HepG2 (cell line): ENCODE data around the gene ZBTB14. TPM values are rescaled to one million over a fixed set of nuclear protein-coding genes. Genes with fewer than 3 reads are reported as not detected.

ENCODE experiments used
- ATAC-seq: fragments of 200-7000 bp; cut with Tn5 transposase; 3 replicates; pipeline ENCODE4 v1.9.1; 2020; ENCODE audit warnings: mild to moderate bottlenecking, moderate library complexity
- BruUV-seq: library from RNA; stranded (reverse); fragments of 400-500 nt; replicated peaks from 2 replicates; lab custom pipeline; 2021; lab: Mats Ljungman, UMichigan
- CTCF ChIA-PET: fragments of 300-600 bp; formaldehyde crosslinking; extraction: SDS; loops from one replicate; lab custom pipeline; 2021; ENCODE audit warnings: low total read pairs, inconsistent platforms, low intra/inter-chr PET ratio; lab: Yijun Ruan, JAX
- POLR2A ChIA-PET: fragments of 350-600 bp; sonication (Branson Sonifier 250); formaldehyde crosslinking; loops from one replicate; lab custom pipeline; 2020; ENCODE audit warnings: antibody characterized with exemption, inconsistent platforms; lab: Yijun Ruan, JAX
- DNase-seq: peaks from one replicate; pipeline ENCODE4 v3.0.0-alpha.2; 2015; ENCODE audit warnings: low spot score
- FAIRE-seq: peaks from 3 replicates; lab custom pipeline; 2011; peaks lifted over from hg19 to GRCh38; lab: Jason Lieb, UNC
- H2AFZ ChIP-seq: one replicate; pipeline ENCODE4 v1.6.1; 2011; ENCODE audit warnings: low read length, inconsistent platforms
- H3K27ac ChIP-seq: fragments of 300-600 bp; 3 replicates; pipeline ENCODE4 v1.8.0; 2011; ENCODE audit warnings: mixed run types, mild to moderate bottlenecking, mixed read lengths, low read length, inconsistent platforms; ENCODE audit not compliant: insufficient read depth; ENCODE audit errors: extremely low read length
- H3K27me3 ChIP-seq, 2 experiments: fragments of 200-600 bp in 1 of 2; 2 replicates in 1 of 2; 3 replicates in 1 of 2; pipeline versions ENCODE4 v1.6.0 to v1.8.0; 2011; ENCODE audit warnings: low read length in 2 of 2, mild to moderate bottlenecking in 2 of 2, moderate library complexity in 2 of 2, inconsistent platforms in 1 of 2; ENCODE audit not compliant: insufficient read depth in 2 of 2, control insufficient read depth in 1 of 2
- H3K36me3 ChIP-seq, 2 experiments: fragments of 200-600 bp in 1 of 2; replicated peaks in 1 of 2; 2 replicates in 1 of 2; 3 replicates in 1 of 2; pipeline versions ENCODE4 v1.5.1 to v1.8.0; 2011; ENCODE audit warnings: low read length in 2 of 2, inconsistent platforms in 1 of 2; ENCODE audit not compliant: insufficient read depth in 2 of 2, control insufficient read depth in 1 of 2
- H3K4me1 ChIP-seq: 2 replicates; pipeline ENCODE4 v1.5.1; 2012; ENCODE audit warnings: low read length, inconsistent platforms; ENCODE audit not compliant: insufficient read depth
- H3K4me2 ChIP-seq: 2 replicates; pipeline ENCODE4 v1.6.0; 2011; ENCODE audit warnings: low read depth, low read length, inconsistent platforms
- H3K4me3 ChIP-seq, 3 experiments: fragments of 200-600 bp in 1 of 3; sonication (generic), shearing (Covaris generic) in 1 of 3; replicated peaks in 1 of 3; 2 replicates each; pipeline ENCODE4 v1.5.1; 2011 to 2016; ENCODE audit warnings: low read length in 3 of 3, inconsistent platforms in 2 of 3, low read depth in 2 of 3, mild to moderate bottlenecking in 2 of 3, control low read depth in 1 of 3, mixed read lengths in 1 of 3; ENCODE audit not compliant: insufficient read depth in 1 of 3
- H3K79me2 ChIP-seq: one replicate; pipeline ENCODE4 v1.6.1; 2011; ENCODE audit warnings: low read length, inconsistent platforms; ENCODE audit not compliant: insufficient read depth
- H3K9ac ChIP-seq: 2 replicates; pipeline ENCODE4 v1.6.0; 2011; ENCODE audit warnings: mild to moderate bottlenecking, low read depth, low read length, inconsistent platforms; ENCODE audit not compliant: insufficient read depth
- H3K9me3 ChIP-seq: 2 replicates; pipeline ENCODE4 v1.5.1; 2012; ENCODE audit warnings: mild to moderate bottlenecking, low read length
- H4K20me1 ChIP-seq: 2 replicates; pipeline ENCODE4 v1.6.0; 2011; ENCODE audit warnings: inconsistent platforms, mild to moderate bottlenecking, low read length, moderate library complexity; ENCODE audit not compliant: insufficient read depth
- AGO1 ChIP-seq: fragments of 200-400 bp; formaldehyde crosslinking; IDR thresholded peaks from 2 replicates; pipeline ENCODE4 v1.6.1; 2017; ENCODE audit warnings: mild to moderate bottlenecking, low read depth, low read length, moderate library complexity; ENCODE audit not compliant: poor library complexity, severe bottlenecking
- ARNTL ChIP-seq: sonication (generic); formaldehyde crosslinking; IDR thresholded peaks from 2 replicates; pipeline ENCODE4 v1.4.0; 2020; ENCODE audit warnings: mild to moderate bottlenecking, missing genetic modification reagents
- ATF1 ChIP-seq: IDR thresholded peaks from 2 replicates; pipeline ENCODE4 v1.6.1; 2016; ENCODE audit warnings: mild to moderate bottlenecking, control low read depth
- ATRX ChIP-seq: sonication (generic); formaldehyde crosslinking; IDR thresholded peaks from 2 replicates; pipeline ENCODE4 v1.4.0; 2020; ENCODE audit warnings: missing genetic modification reagents, borderline replicate concordance
- BRCA1 ChIP-seq: sonication (generic); formaldehyde crosslinking; IDR thresholded peaks from 2 replicates; pipeline ENCODE4 v1.4.0; 2020; ENCODE audit warnings: missing genetic modification reagents
- DDIT3 ChIP-seq: sonication (generic); formaldehyde crosslinking; IDR thresholded peaks from 2 replicates; pipeline ENCODE4 v1.4.0; 2020; ENCODE audit warnings: mild to moderate bottlenecking, missing genetic modification reagents
- FOXK2 ChIP-seq: fragments of 450-650 bp; IDR thresholded peaks from 2 replicates; pipeline ENCODE4 v1.6.1; 2016
- LCORL ChIP-seq, 2 experiments: fragments of 450-650 bp in 1 of 2; sonication (generic) in 1 of 2; formaldehyde crosslinking in 1 of 2; IDR thresholded peaks; 2 replicates each; pipeline versions ENCODE4 v1.5.0 to v1.6.1; 2017 to 2020; ENCODE audit warnings: antibody characterized with exemption in 1 of 2, missing genetic modification reagents in 1 of 2
- PPARG ChIP-seq: conservative IDR thresholded peaks from 2 replicates; pipeline ENCODE4 v1.6.1; 2016; ENCODE audit warnings: missing biosample characterization, missing genetic modification reagents
- REST ChIP-seq, 2 experiments: IDR thresholded peaks; 2 replicates each; pipeline ENCODE4 v1.6.1; 2011 to 2012; ENCODE audit warnings: low read length in 2 of 2, borderline replicate concordance in 1 of 2, low read depth in 1 of 2, mild to moderate bottlenecking in 1 of 2, moderate library complexity in 1 of 2
- RFXANK ChIP-seq: IDR thresholded peaks from 2 replicates; pipeline ENCODE4 v1.6.1; 2016
- TRIM24 ChIP-seq: sonication (generic); formaldehyde crosslinking; IDR thresholded peaks from 2 replicates; pipeline ENCODE4 v1.8.0; 2022; ENCODE audit warnings: mild to moderate bottlenecking, missing genetic modification reagents
- ZBTB7A ChIP-seq: sonication (generic); formaldehyde crosslinking; IDR thresholded peaks from 2 replicates; pipeline ENCODE4 v1.8.0; 2022; ENCODE audit warnings: mild to moderate bottlenecking, missing genetic modification reagents
- ZNF124 ChIP-seq: sonication (generic); formaldehyde crosslinking; IDR thresholded peaks from 2 replicates; pipeline ENCODE4 v1.4.0; 2020; ENCODE audit warnings: missing genetic modification reagents
- ZNF674 ChIP-seq: sonication (generic); formaldehyde crosslinking; IDR thresholded peaks from 2 replicates; pipeline ENCODE4 v1.5.0; 2020; ENCODE audit warnings: low read depth, mild to moderate bottlenecking, missing genetic modification reagents
- in situ Hi-C: cut with HindIII; loops from 2 replicates; pipeline ENCODE4 v1.10.0; 2017; ENCODE audit warnings: low pct_unique_long_range_greater_than_20kb; ENCODE audit not compliant: extremely low pct_ligation_motif_present
- intact Hi-C: fragments of 100-400 bp; cut with micrococcal nuclease; formaldehyde crosslinking; loops from one replicate; pipeline ENCODE4 v1.10.0; 2022; ENCODE audit not compliant: unreplicated experiment
- polyA plus RNA-seq, 8 experiments: library from polyadenylated mRNA; depleted of rRNA in 3 of 8; stranded (reverse) in 7 of 8; unstranded in 1 of 8; fragments of >200 nt; fragmentation: Illumina TruSeq in 4 of 8; extraction: Trizol in 4 of 8; gene quantifications; 2 replicates each; pipeline versions ENCODE4 v1.2.1 to v1.2.3, GENCODE V29; 2011 to 2016; ENCODE audit warnings: low read depth in 4 of 8, missing spikeins in 1 of 8, mixed read lengths in 1 of 8; ENCODE audit not compliant: insufficient read depth in 1 of 8
- total RNA-seq, 5 experiments: library from RNA; depleted of rRNA; stranded (reverse); fragments of >200 nt; fragmentation: Illumina TruSeq; extraction: Trizol; gene quantifications; 2 replicates each; pipeline ENCODE4 v1.2.3, GENCODE V29; 2016; ENCODE audit warnings: low read depth in 1 of 5

ZBTB14 gene
- total and polyA plus RNA-seq, 2 of the 13 experiments (the other 11 are each of a cell fraction or from before 2014, with no cell fraction given), result 8.0 to 14.4 TPM

DNA sequence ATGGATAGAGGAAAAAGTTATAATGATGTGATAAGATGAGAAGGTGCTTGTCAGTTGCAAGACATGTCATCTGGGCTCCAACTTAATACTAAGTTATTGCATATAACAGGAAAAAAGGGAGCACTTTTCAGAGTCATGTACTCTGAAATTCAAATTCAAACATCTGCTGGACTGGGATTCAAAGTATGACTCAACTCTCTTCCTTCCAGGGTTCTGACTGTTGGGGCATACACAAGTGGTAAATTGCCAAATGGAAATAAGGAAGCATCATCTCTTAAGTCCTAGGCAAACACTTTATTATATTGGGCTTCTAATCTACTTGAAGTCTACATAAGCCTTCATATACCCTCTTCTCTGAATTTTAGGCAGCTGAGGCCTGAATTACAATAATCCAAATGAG, 44.9 kb downstream of the ZBTB14 start:
- FAIRE-seq, result no peak

More for the DNA sequence above, 44.9 kb downstream of the ZBTB14 start:
- Histone ChIP-seq H3K9me3 (no peaks in the 10 kb centered on the region), H3K4me3 (no peak overlapping the region), H3K27me3 (no peaks in the 10 kb centered on the region; a peak in 1 of 5 replicates), H3K4me2 (peak overlapping the region; percentile 67; the same call in 1 of the 2 replicates), H3K36me3 (no peaks in the 10 kb centered on the region), H2AFZ (no peak overlapping the region), H3K4me1 (peaks cover 8% of the 10 kb centered on the region), H3K27ac (no peak overlapping the region), H3K9ac (no peak overlapping the region), H4K20me1 (no peaks in the 10 kb centered on the region), H3K79me2 (no peaks in the 10 kb centered on the region)
- TF ChIP-seq ARNTL (CRISPR knock-in tag), result no peak
- no peak for TF ChIP-seq ZBTB7A (CRISPR knock-in tag)
- no peak for TF ChIP-seq BRCA1 (CRISPR knock-in tag)
- TF ChIP-seq AGO1, result no peak
- TF ChIP-seq ATF1 (CRISPR knock-in tag), result no peak
- TF ChIP-seq REST (IDR thresholded peaks at IDR 0.05; ENCODE audit: borderline replicate concordance in 1 of 2, low read depth in 1 of 2, low read length in 2 of 2), result no peak
- TF ChIP-seq ATRX (CRISPR knock-in tag), result no peak
- no peak for TF ChIP-seq TRIM24
- TF ChIP-seq RFXANK (CRISPR knock-in tag), result no peak
- no peak for TF ChIP-seq FOXK2
- TF ChIP-seq PPARG (CRISPR knock-in tag), result no peak
- TF ChIP-seq ZNF674 (CRISPR knock-in tag), result no peak
- no peak for TF ChIP-seq ZNF124 (CRISPR knock-in tag)
- no peak for TF ChIP-seq DDIT3
- no peak for TF ChIP-seq LCORL (IDR thresholded peaks at IDR 0.05)
- no peak for TF ChIP-seq LCORL (CRISPR knock-in tag; IDR thresholded peaks at IDR 0.05)
- DNase-seq, result no peak
- no TSS peak for BruUV-seq
- in situ Hi-C loops, result no loop called here
- CTCF ChIA-PET, result no interaction called here
- POLR2A ChIA-PET, result interaction anchor here (1.8 kb wide), 1 partner anchor 12 kb away, joined by 4 read pairs; no protein-coding TSS in a partner anchor
- ATAC-seq, result no peak
- intact Hi-C loops, result no loop called here
